SK-N-MC (cell line): ENCODE data around the gene TRH.

Source experiments
- EZH2 ChIP-seq: fragments of 200-600 bp; sonication (generic); IDR thresholded peaks from one replicate; pipeline ENCODE4 v1.6.1; 2017; ENCODE audit warnings: antibody characterized with exemption
- POLR2AphosphoS5 ChIP-seq: IDR thresholded peaks from 2 replicates; pipeline ENCODE4 v1.6.1; 2012; ENCODE audit warnings: mild to moderate bottlenecking, low read depth, low read length, borderline replicate concordance

DNA sequence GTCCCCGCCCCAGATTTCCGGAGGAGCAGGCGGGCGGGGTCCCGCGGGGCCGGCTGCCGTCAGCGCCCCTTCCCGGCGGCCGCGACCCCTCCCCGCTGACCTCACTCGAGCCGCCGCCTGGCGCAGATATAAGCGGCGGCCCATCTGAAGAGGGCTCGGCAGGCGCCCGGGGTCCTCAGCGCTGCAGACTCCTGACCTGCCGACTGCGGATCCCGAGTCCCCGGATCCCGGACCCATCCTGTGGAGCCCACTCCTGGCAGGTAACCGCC, at the start of gene TRH:
- TF ChIP-seq POLR2AphosphoS5 (no peak), EZH2 (no peak)
